ENCODE results near the gene PLCB2.

PLCB2 gene

GRCh38 chr15:40340740-40341400 is 33.1 kb upstream of the PLCB2 start, which contains the start of gene CCDC9B:
TSS of gene CCDC9B (minus strand) at chr15:40340939. CDS start at chr15:40340819, 120 bp downstream.
- DNase-seq, result peak; percentile 25 to 93 (median 80)

- DNase-seq, result peak in 45 of 56 donors; percentile 41 to 84 (median 66)
Measured at GRCh38 chr15:40340038-40340739, 32.5 kb upstream of the PLCB2 start.

GRCh38 chr15:40339621-40339945 is 31.8 kb upstream of the PLCB2 start:
- DNase-seq, result peak in 4 of 56 donors; percentile 17 to 46 (median 31)

GRCh38 chr15:40338921-40339620 is 31.3 kb upstream of the PLCB2 start:
- DNase-seq, result peak in 46 of 56 donors; percentile 15 to 82 (median 54)

- peak in 36 of 56 donors; percentile 6 to 66 (median 31) for DNase-seq
Measured at GRCh38 chr15:40338041-40338657, 30.4 kb upstream of the PLCB2 start.

- DNase-seq, result peak in 2 of 56 donors; percentile 14 to 17
Measured at GRCh38 chr15:40337597-40337996, 29.9 kb upstream of the PLCB2 start.

- peak in 4 of 56 donors; percentile 2 to 23 (median 22) for DNase-seq
Measured at GRCh38 chr15:40336744-40337122, 29.0 kb upstream of the PLCB2 start.

- DNase-seq, result no peak
Measured at GRCh38 chr15:40335938-40336743, 28.4 kb upstream of the PLCB2 start.

GRCh38 chr15:40334941-40335795 is 27.4 kb upstream of the PLCB2 start:
- DNase-seq, result peak in 4 of 56 donors; percentile 10 to 18 (median 11)

GRCh38 chr15:40334541-40334940 is 26.8 kb upstream of the PLCB2 start:
- DNase-seq, result no peak

- DNase-seq, result peak in 34 of 56 donors; percentile 10 to 64 (median 44)
Measured at GRCh38 chr15:40333922-40334492, 26.3 kb upstream of the PLCB2 start.

GRCh38 chr15:40332113-40332781 is 24.5 kb upstream of the PLCB2 start:
- DNase-seq, result no peak

- no peak for DNase-seq
Measured at GRCh38 chr15:40331637-40332036, 23.9 kb upstream of the PLCB2 start.

GRCh38 chr15:40331026-40331425 is 23.3 kb upstream of the PLCB2 start:
- no peak for DNase-seq

- DNase-seq, result peak in 17 of 56 donors; percentile 18 to 54 (median 33)
Measured at GRCh38 chr15:40330368-40330836, 22.7 kb upstream of the PLCB2 start.

- no peak for DNase-seq
Measured at GRCh38 chr15:40329804-40330203, 22.1 kb upstream of the PLCB2 start.

- no peak for DNase-seq
Measured at GRCh38 chr15:40328751-40329150, 21.0 kb upstream of the PLCB2 start.

GRCh38 chr15:40328176-40328575 is 20.4 kb upstream of the PLCB2 start:
- no peak for DNase-seq

- DNase-seq, result no peak
Measured at GRCh38 chr15:40327457-40327856, 19.7 kb upstream of the PLCB2 start.

All from amygdala (tissue), 56 donors.